ENCODE results near the gene LACTBL1.

LACTBL1 gene

GRCh38 chr1:22920734-22921451 is 51.8 kb downstream of the LACTBL1 start:
- TF ChIP-seq CTCF (conservative IDR thresholded peaks at IDR 0.05; ENCODE audit: low read depth, low read length) = no peak
- no peak for DNase-seq (ENCODE audit: low read depth)
- no peak overlapping the region for H3K4me3 ChIP-seq (ENCODE audit: low read depth, low read length)

GRCh38 chr1:22920026-22920733 is 52.5 kb downstream of the LACTBL1 start:
- no peak overlapping the region for H3K4me3 ChIP-seq (ENCODE audit: low read depth, low read length)
- DNase-seq (ENCODE audit: low read depth) = no peak
- TF ChIP-seq CTCF (conservative IDR thresholded peaks at IDR 0.05; ENCODE audit: low read depth, low read length) = no peak

- TF ChIP-seq CTCF (conservative IDR thresholded peaks at IDR 0.05; ENCODE audit: low read depth, low read length) = no peak
- no peak overlapping the region for H3K4me3 ChIP-seq (ENCODE audit: low read depth, low read length)
- peak; percentile 28 for DNase-seq (ENCODE audit: low read depth)
Observed at GRCh38 chr1:22919341-22920025, 53.2 kb downstream of the LACTBL1 start.

- no peak overlapping the region for H3K4me3 ChIP-seq (ENCODE audit: low read depth, low read length)
- no peak for TF ChIP-seq CTCF (conservative IDR thresholded peaks at IDR 0.05; ENCODE audit: low read depth, low read length)
- DNase-seq (ENCODE audit: low read depth) = no peak
Observed at GRCh38 chr1:22918644-22919043, 54.0 kb downstream of the LACTBL1 start.

GRCh38 chr1:22917989-22918388 is 54.7 kb downstream of the LACTBL1 start:
- TF ChIP-seq CTCF (conservative IDR thresholded peaks at IDR 0.05; ENCODE audit: low read depth, low read length) = no peak
- DNase-seq (ENCODE audit: low read depth) = no peak
- H3K4me3 ChIP-seq (ENCODE audit: low read depth, low read length) = no peak overlapping the region

- DNase-seq (ENCODE audit: low read depth) = no peak
- H3K4me3 ChIP-seq (ENCODE audit: low read depth, low read length) = no peak overlapping the region
- no peak for TF ChIP-seq CTCF (conservative IDR thresholded peaks at IDR 0.05; ENCODE audit: low read depth, low read length)
Observed at GRCh38 chr1:22916471-22916820, 56.2 kb downstream of the LACTBL1 start.
